SK-N-SH (cell line): ENCODE data around the gene GALNT13.

Source experiments
- EP300 ChIP-seq, 2 experiments: IDR thresholded peaks; 2 replicates each; pipeline versions ENCODE4 v1.4.0 to v1.6.1; 2012; ENCODE audit warnings: borderline replicate concordance in 1 of 2, low read depth in 1 of 2, low read length in 1 of 2
- EZH2phosphoT487 ChIP-seq: fragments of 200-600 bp; sonication (generic); IDR thresholded peaks from 2 replicates; pipeline ENCODE4 v1.6.1; 2017; ENCODE audit warnings: low read depth, mixed run types, mild to moderate bottlenecking, antibody characterized with exemption, moderate library complexity, borderline replicate concordance
- FOXJ3 ChIP-seq: sonication (generic); formaldehyde crosslinking; IDR thresholded peaks from 2 replicates; pipeline ENCODE4 v1.5.1; 2020; ENCODE audit warnings: mild to moderate bottlenecking, missing genetic modification reagents
- MXI1 ChIP-seq: IDR thresholded peaks from 2 replicates; pipeline ENCODE4 v1.6.1; 2012; ENCODE audit warnings: mild to moderate bottlenecking, low read depth, low read length, improper control_type of control experiment
- NFIC ChIP-seq: IDR thresholded peaks from 2 replicates; pipeline ENCODE4 v1.4.0; 2012; ENCODE audit warnings: borderline replicate concordance
- POLR2AphosphoS5 ChIP-seq: IDR thresholded peaks from 2 replicates; pipeline ENCODE4 v1.6.1; 2012; ENCODE audit warnings: low read depth, low read length
- SIN3A ChIP-seq: IDR thresholded peaks from 2 replicates; pipeline ENCODE4 v1.6.1; 2012; ENCODE audit warnings: low read depth, mild to moderate bottlenecking, low read length, moderate library complexity, borderline replicate concordance
- SMC3 ChIP-seq: IDR thresholded peaks from 2 replicates; pipeline ENCODE4 v1.6.1; 2012; ENCODE audit warnings: low read depth, low read length, improper control_type of control experiment
- TAF1 ChIP-seq: IDR thresholded peaks from 2 replicates; pipeline ENCODE4 v1.6.1; 2012; ENCODE audit warnings: low read depth, mild to moderate bottlenecking, low read length, moderate library complexity, borderline replicate concordance
- YY1 ChIP-seq: IDR thresholded peaks from 2 replicates; pipeline ENCODE4 v1.4.0; 2012; ENCODE audit warnings: low read depth, mild to moderate bottlenecking
- TF ChIP-seq, protein P1 (sequence below): fragments of 200-600 bp; sonication (generic); IDR thresholded peaks from 2 replicates; pipeline ENCODE4 v1.6.1; 2017; ENCODE audit warnings: antibody characterized with exemption, mild to moderate bottlenecking, moderate library complexity
- TF ChIP-seq, protein P2 (sequence below): IDR thresholded peaks from 2 replicates; pipeline ENCODE4 v1.6.1; 2012; ENCODE audit warnings: mild to moderate bottlenecking, low read depth, low read length, moderate library complexity

GRCh38 chr2:153871231-153872221, at the start of gene GALNT13:
- TF ChIP-seq POLR2AphosphoS5, result no peak
- TF ChIP-seq, protein P1, sequence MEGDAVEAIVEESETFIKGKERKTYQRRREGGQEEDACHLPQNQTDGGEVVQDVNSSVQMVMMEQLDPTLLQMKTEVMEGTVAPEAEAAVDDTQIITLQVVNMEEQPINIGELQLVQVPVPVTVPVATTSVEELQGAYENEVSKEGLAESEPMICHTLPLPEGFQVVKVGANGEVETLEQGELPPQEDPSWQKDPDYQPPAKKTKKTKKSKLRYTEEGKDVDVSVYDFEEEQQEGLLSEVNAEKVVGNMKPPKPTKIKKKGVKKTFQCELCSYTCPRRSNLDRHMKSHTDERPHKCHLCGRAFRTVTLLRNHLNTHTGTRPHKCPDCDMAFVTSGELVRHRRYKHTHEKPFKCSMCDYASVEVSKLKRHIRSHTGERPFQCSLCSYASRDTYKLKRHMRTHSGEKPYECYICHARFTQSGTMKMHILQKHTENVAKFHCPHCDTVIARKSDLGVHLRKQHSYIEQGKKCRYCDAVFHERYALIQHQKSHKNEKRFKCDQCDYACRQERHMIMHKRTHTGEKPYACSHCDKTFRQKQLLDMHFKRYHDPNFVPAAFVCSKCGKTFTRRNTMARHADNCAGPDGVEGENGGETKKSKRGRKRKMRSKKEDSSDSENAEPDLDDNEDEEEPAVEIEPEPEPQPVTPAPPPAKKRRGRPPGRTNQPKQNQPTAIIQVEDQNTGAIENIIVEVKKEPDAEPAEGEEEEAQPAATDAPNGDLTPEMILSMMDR, result no peak
- TF ChIP-seq YY1, result no peak
- TF ChIP-seq EZH2phosphoT487, result no peak
- peak; percentile 36; the same call in 1 of the 2 replicates for TF ChIP-seq MXI1
- TF ChIP-seq FOXJ3 (CRISPR knock-in tag), result no peak; the same call in 1 of the 2 replicates
- TF ChIP-seq, protein P2, sequence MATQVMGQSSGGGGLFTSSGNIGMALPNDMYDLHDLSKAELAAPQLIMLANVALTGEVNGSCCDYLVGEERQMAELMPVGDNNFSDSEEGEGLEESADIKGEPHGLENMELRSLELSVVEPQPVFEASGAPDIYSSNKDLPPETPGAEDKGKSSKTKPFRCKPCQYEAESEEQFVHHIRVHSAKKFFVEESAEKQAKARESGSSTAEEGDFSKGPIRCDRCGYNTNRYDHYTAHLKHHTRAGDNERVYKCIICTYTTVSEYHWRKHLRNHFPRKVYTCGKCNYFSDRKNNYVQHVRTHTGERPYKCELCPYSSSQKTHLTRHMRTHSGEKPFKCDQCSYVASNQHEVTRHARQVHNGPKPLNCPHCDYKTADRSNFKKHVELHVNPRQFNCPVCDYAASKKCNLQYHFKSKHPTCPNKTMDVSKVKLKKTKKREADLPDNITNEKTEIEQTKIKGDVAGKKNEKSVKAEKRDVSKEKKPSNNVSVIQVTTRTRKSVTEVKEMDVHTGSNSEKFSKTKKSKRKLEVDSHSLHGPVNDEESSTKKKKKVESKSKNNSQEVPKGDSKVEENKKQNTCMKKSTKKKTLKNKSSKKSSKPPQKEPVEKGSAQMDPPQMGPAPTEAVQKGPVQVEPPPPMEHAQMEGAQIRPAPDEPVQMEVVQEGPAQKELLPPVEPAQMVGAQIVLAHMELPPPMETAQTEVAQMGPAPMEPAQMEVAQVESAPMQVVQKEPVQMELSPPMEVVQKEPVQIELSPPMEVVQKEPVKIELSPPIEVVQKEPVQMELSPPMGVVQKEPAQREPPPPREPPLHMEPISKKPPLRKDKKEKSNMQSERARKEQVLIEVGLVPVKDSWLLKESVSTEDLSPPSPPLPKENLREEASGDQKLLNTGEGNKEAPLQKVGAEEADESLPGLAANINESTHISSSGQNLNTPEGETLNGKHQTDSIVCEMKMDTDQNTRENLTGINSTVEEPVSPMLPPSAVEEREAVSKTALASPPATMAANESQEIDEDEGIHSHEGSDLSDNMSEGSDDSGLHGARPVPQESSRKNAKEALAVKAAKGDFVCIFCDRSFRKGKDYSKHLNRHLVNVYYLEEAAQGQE, result no peak
- TF ChIP-seq SMC3, result peak; percentile 23; the same call in 1 of the 2 replicates
- TF ChIP-seq SIN3A, result no peak
- no peak for TF ChIP-seq NFIC
- 0 out of 4 replicates have a peak, but pooled peaks of 1 of the 2 experiments have one; percentile 3 for TF ChIP-seq EP300 (IDR thresholded peaks at IDR 0.05; ENCODE audit: borderline replicate concordance in 1 of 2, low read depth in 1 of 2, low read length in 1 of 2)
- TF ChIP-seq TAF1, result no peak
